Iris pigment epithelial cell (primary cell): ENCODE data around the gene VAV2.
A peak's percentile ranks its signal among the peaks of the same experiment; 100 is the strongest.
"Not testable (repeated sequence)": the region's sequence is repeated elsewhere in the genome, so short reads cannot be mapped to it uniquely, and the experiment has no call there.

Experiments used
- DNase-seq: peaks from one replicate; pipeline ENCODE4 v3.0.0-alpha.2; 2011; ENCODE audit warnings: low read depth

The VAV2 gene

DNA sequence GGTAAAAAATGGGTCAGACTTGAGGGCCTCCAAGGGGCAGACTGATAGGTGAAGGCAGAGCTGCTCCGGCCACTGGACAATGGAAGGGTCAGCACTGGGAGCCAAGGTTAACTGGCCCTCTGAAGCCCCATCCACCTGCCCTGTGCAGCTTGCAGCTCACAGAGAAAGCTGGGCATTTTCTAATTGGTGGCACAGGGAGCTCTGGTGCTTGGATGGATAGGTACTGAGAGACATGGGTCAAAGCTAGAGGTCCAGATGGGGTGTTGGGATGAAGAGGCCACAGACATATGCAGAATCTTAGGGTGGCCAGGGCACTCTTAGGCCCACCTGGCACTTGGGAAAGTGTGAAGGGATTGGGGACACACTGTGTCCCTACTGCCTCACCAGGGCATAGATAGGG, 224.5 kb downstream of the VAV2 start:
- no peak for DNase-seq

DNA sequence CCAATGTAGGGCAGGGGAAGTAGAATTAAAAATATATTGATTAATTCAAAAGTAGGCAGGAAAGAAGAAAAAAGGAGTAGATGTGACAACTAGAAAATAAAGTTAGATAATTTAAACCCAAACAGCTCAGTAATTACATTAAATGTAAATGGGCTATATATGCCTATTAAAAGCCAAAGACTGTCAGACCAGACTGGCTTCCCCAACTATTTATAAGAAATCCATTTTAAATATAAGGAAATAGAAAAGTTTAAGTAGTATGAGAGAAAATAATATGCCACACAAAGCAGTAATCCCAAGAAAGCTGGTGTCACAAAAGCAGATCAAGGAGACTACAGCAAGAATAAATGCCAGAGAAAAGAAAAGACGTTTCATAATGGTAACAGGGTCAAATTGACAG, 225.1 kb downstream of the VAV2 start:
- no peak for DNase-seq

DNA sequence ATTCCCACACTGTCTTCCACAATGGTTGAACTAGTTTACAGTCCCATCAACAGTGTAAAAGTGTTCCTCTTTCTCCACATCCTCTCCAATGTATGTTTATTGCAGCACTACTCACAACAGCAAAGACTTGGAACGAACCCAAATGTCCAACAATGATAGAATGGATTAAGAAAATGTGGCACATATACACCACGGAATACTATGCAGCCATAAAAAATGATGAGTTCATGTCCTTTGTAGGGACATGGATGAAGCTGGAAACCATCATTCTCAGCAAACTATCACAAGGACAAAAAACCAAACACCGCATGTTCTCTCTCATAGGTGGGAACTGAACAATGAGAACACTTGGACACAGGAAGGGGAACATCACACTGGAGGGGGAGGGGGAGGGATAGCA, 225.9 kb downstream of the VAV2 start:
- DNase-seq = not testable (repeated sequence)

DNA sequence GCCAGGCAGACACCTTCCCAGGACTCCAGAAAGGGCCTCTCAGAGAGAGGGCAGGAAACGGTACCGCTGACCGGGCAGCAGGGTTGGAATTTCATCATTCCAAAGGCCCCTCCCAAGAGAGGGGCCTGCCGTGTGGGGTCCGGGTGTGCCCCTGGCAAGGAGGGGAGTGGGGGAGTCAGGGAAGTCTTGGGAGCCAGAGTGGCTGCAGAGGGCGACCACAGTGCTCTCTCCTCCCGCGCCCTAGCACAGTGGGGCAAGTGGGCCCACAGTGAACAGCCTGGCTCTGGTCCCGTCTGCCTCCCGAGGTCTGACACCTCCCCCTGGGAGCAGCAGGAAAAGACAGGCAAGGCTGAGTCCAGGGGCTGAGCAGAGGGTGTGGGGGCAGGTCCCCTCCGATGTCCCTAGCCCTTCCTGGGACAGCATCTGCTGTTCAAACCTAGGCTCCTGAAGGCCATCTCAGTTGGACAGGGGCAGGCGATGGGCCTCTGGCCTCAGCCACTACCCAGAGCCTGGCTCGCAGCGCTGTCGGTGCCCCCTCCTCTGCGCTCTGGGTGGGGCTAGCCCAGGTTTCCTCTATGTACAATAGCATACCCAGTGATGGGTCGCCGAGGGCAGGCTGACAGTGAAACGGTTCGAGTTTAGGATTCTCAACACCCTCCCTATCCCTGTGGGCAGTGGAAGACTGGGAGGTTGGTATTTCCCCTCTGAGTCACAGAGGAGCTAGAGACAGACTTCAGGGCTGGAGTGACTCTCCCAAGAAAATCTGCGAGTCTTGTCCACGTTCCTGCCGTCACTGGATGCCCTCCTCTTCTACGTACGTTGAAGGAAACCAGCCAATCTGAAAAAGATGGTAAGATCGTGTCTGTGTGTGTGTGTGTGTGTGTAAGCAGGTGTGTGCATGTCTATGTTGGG, 228.6 kb downstream of the VAV2 start:
- peak; percentile 62 for DNase-seq

DNA sequence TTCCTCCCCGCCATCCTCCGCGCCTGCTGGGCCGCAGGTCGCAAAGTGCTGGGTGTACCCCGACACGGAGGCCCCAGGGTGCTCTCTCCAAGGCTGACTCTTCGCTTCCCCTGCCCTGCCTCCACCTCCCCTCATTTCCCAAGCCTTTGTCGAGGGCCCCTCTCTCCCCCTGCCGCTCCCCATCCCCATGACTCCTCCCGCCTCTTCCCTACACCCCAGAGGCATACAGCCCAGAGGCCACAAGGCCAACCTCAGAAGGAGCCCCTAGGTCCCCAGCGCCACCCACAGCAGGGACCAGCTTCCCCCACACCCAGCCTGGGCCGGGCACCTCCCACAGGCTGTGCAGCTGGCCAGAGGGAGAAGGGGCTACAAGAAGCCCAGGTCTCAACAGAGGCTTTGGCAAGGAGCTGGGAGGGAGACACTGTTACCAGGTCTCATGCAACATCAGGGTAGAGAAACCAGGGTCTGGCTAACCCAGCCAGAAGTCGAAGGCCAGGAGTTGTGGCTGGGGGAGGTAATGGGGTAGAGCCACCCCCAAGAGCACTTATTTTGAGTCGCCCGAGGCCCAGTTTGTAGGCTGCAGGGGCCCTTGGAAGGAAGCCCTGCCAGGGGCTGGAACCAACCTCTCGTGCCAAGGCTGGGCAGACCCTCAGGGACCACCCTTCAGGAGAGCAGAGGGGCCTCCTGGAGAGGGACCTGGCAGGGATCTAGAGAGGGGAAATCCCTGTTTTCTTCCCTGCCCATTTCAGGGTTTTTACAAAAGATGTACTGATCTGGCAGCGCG, 229.4 kb downstream of the VAV2 start:
- no peak for DNase-seq

DNA sequence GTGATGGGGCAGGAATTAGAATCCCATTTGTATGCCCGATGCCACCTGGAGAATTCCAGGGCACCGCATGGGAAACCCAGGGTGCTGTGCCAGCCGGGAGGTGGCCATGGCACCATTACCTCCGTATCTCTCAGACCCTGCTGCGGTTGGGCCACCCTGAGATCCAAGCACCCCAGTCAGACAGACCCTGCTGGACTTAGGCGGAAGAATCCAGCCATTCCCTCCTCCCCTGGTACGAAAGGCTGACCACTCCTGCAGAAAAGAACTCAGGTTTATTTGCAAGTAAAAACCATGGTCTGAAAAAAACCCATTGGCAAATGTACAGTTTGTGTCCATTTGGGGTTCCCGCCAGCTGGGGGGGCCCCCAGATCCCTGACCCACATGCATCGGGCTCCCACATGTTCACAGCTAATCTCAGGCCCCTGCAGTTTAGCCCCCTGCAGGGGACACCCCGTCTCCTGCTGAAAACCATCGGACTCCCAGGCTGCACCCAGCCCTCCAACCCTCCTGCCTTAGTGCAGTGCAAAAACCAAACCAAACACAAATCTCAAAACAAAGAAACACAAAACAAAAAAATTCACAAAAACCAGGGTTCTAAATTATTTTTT, 230.4 kb downstream of the VAV2 start:
- no peak for DNase-seq

DNA sequence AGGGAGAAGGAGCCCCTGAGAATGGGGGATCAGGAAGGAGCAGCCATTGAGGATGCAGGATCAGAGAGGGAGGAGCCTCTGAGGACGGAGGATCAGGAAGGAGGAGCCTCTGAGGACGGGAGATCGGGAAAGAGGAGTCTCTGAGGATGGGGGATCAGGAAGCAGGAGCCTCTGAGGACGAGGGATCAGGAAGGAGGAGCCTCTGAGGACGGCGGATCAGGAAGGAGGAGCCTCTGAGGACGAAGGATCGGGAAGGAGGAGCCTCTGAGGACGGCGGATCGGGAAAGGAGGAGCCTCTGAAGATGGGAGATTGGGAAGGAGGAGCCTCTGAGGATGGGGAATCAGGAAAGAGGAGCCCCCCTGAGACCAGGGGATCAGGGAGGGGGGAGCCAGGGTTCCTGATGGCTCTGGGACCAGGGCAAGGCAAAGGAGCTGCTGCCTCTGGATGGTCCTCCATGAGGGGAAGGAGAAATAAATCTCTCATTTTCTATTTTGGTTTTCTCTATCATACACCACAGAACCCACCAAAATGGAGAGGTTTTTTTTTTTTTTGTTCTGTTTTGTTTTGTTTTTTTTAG, 231.3 kb downstream of the VAV2 start:
- no peak for DNase-seq

GRCh38 chr9:133759946-133760345, 232.2 kb downstream of the VAV2 start:
- DNase-seq = no peak

GRCh38 chr9:133759146-133759900, 232.8 kb downstream of the VAV2 start:
- DNase-seq = peak; percentile 39

GRCh38 chr9:133758228-133758627, 233.9 kb downstream of the VAV2 start:
- DNase-seq = no peak

GRCh38 chr9:133754688-133755227, 237.4 kb downstream of the VAV2 start:
- DNase-seq = no peak

- DNase-seq = no peak
Observed at GRCh38 chr9:133754187-133754586, 237.9 kb downstream of the VAV2 start.

- DNase-seq = no peak
Observed at GRCh38 chr9:133752739-133753446, 239.2 kb downstream of the VAV2 start.

- no peak for DNase-seq
Observed at GRCh38 chr9:133750982-133751649, 241.0 kb downstream of the VAV2 start.

DNA sequence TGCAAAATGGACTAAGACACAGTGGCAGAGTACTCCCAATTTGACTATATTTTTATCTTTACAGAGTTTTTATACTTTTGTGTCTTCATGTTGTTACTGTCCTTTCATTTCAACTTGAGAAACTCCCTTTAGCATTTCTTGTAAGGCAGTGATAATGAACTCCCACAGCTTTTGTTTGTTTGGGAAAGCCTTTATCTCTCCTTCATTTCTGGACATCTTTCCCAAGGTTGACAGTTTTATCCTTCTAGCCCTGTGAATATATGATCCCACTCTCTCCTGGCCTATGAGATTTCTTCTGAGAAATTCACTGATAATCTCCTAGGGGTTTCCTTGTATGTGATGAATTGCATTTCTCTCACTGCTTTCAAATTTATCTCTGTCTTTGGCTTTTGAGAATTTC, 244.8 kb downstream of the VAV2 start:
- DNase-seq = no peak

- DNase-seq = not testable (repeated sequence)
Observed at GRCh38 chr9:133744528-133744927, 247.6 kb downstream of the VAV2 start.

DNA sequence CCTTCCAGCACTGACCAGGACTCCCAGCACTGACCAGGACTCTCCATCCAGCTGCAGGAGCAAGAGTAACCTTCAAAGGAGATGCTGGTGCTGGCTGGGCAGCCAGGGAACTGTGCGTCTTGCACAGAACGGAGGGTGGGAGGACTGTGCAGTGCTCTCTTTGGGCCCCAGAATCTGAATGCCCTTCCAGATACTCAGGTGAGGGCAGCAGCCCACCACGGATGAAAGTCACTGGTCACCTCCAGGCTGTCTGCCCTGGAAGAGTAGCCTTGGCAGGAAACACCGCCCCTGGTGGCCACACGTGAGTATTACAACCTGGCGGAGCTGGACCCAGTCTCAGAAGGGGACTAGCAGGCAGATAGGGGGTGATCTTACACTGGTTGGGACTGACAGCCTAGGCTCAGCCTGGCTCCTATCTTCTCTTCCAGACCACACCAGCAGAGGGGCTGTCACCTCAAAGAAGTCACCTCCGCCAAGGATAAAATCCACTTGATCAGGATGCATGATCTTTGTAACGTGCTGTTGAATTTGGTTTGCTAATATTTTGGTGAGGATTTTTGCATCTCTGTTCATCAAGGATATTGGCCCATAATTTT, 249.2 kb downstream of the VAV2 start:
- peak; percentile 56 for DNase-seq

DNA sequence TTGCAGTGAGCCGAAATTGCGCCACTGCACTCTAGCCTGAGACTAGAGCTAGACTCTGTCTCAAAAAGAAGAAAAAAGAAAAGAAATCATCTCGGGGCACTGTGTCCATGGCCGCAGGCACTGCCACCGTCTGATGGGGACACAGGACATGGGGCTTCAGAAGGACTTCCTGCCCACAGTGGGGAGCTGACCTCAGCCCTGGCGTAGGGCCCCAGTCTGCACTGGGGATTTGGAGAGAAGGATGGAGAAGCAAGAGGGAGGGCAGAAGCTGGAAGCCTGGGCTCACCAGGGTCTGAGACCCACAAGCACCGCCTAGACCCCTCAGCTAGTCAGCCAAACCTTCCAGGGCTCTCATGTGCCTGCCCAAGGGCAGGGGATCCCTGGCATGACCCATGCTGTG, 249.9 kb downstream of the VAV2 start:
- DNase-seq = no peak

DNA sequence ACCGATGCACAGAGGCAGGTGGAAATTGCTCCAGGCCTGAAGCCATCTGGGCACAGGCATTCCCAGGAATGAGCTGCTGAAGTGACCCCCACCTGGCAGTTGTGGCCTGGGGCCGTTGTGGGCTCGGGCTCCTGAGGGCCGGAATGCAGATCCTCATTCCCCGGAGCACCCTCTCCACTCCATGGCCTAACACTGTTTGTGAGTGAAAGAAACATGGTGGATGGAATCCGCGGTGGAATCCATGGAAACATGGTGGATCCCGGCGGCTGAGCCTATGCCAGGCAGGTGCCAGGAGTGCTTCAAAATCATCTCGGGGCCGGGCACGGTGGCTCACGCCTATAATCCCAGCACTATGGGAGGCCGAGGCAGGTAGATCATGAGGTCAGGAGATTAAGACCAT, 250.4 kb downstream of the VAV2 start:
- DNase-seq = no peak

DNA sequence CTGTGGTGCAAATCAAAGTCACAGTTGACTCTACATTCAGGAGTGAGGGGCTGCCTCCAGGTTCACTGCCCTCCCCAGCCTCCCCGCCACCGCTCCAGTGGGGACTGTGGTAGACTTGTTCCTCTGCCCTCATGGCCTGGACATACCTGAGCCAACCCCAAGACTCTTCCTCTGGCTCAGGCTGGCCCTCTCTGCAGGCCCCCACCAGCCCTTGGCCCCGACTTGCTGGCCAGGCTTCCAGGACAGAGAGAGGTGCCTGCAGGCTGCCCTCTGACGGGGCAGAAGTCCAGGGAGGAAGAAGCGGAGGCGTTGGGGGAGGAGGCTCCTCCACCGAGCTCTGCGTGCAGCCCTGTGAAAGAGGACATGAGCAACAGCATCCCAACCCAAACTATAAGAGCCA, 251.2 kb downstream of the VAV2 start:
- no peak for DNase-seq
